ENCODE measurements around the gene OGA. TPM values are rescaled to one million over a fixed set of nuclear protein-coding genes. Genes with fewer than 3 reads are reported as not detected.

OGA gene
- total and polyA plus RNA-seq, 9 of the 15 experiments (the other 6 are each of a cell fraction or from before 2014, with no cell fraction given) = 13.5 to 73.5 (median 59.5) TPM

- TF ChIP-seq STAG1 (CRISPR knock-in tag; IDR thresholded peaks at IDR 0.05; ENCODE audit: borderline replicate concordance) (peak; percentile 62; the same call in 1 of the 2 replicates), HNRNPK (IDR thresholded peaks at IDR 0.05; ENCODE audit: low read depth, low read length, poor library complexity, severe bottlenecking) (no peak), NFIX (CRISPR knock-in tag; IDR thresholded peaks at IDR 0.05; ENCODE audit: low read depth) (no peak), CHD7 (IDR thresholded peaks at IDR 0.05; ENCODE audit: low read depth, low read length) (no peak), ZNF184 (CRISPR knock-in tag; IDR thresholded peaks at IDR 0.05) (no peak), TEAD1 (CRISPR knock-in tag; IDR thresholded peaks at IDR 0.05) (no peak), POLR3A (IDR thresholded peaks at IDR 0.05; ENCODE audit: borderline replicate concordance, extremely low read depth, insufficient read depth, insufficient read length) (no peak), NFYB (IDR thresholded peaks at IDR 0.05; ENCODE audit: extremely low read depth, insufficient read length) (no peak), HDAC6 (IDR thresholded peaks at IDR 0.05; ENCODE audit: low read depth, low read length) (no peak), WHSC1 (IDR thresholded peaks at IDR 0.05; ENCODE audit: low read length) (no peak), JUN (IDR thresholded peaks at IDR 0.05; ENCODE audit: borderline replicate concordance, low read depth, low read length) (no peak), JUN (CRISPR knock-in tag; IDR thresholded peaks at IDR 0.05; ENCODE audit: borderline replicate concordance) (no peak), CTBP1 (IDR thresholded peaks at IDR 0.05; ENCODE audit: borderline replicate concordance) (no peak), TRIM24 (IDR thresholded peaks at IDR 0.05) (no peak), HMBOX1 (IDR thresholded peaks at IDR 0.05) (no peak), KLF6 (CRISPR knock-in tag; IDR thresholded peaks at IDR 0.05; ENCODE audit: borderline replicate concordance) (no peak), ZNF408 (CRISPR knock-in tag; IDR thresholded peaks at IDR 0.05; ENCODE audit: low read depth) (no peak)
Observed at GRCh38 chr10:101840741-101841453, 22.7 kb upstream of the OGA start (continued).

All from K562 (cell line).